ENCODE measurements around the gene NELFB. TPM values are rescaled to one million over a fixed set of nuclear protein-coding genes. Genes with fewer than 3 reads are reported as not detected.
A peak's percentile ranks its signal among the peaks of the same experiment; 100 is the strongest.

NELFB gene
- total and polyA plus RNA-seq, 2 of the 4 experiments (the other 2 are of a cell fraction), result 36.9 to 66.0 TPM

GRCh38 chr9:137317718-137318511, 62.8 kb downstream of the NELFB start:
- H2AK5ac ChIP-seq (ENCODE audit: low read depth, low read length), result no peak overlapping the region
- no peak overlapping the region for H2BK5ac ChIP-seq (ENCODE audit: low read depth, low read length, poor library complexity, severe bottlenecking)
- intact Hi-C loops (cut with micrococcal nuclease), result no loop called here
- H2BK15ac ChIP-seq (ENCODE audit: low read depth, low read length), result no peak overlapping the region
- DNase-seq, result no peak
- no peak overlapping the region for H3K23ac ChIP-seq (ENCODE audit: low read depth, low read length)
- POLR2A ChIA-PET (ENCODE audit: unreplicated experiment), result no interaction called here
- in situ Hi-C loops (cut with MboI; ENCODE audit: low sequenced_read_pairs), result no loop called here
- no peaks in the 10 kb centered on the region; the same call in 1 of the 2 replicates for H3K27me3 ChIP-seq (ENCODE audit: control insufficient read depth, insufficient read depth, low read length)
- H2BK120ac ChIP-seq (ENCODE audit: low read depth, low read length), result no peak overlapping the region
- no peaks in the 10 kb centered on the region for H3K9me1 ChIP-seq (ENCODE audit: insufficient read depth, low read length)
- H4K8ac ChIP-seq (ENCODE audit: low read depth in 2 of 2, low read length in 2 of 2), result no peak overlapping the region
- H4K20me1 ChIP-seq (ENCODE audit: insufficient read depth, low read length), result no peaks in the 10 kb centered on the region
- dilution Hi-C loops (cut with HindIII; ENCODE audit: low sequenced_read_pairs, unreplicated experiment), result no loop called here
- H3K9me3 ChIP-seq (ENCODE audit: control insufficient read depth, insufficient read depth, low read length), result no peaks in the 10 kb centered on the region
- peak overlapping the region; percentile 72 for H2AK9ac ChIP-seq (replicated peaks; ENCODE audit: low read depth, low read length, poor library complexity)
- H3K18ac ChIP-seq (ENCODE audit: low read depth, low read length), result no peak overlapping the region
- H3K4me3 ChIP-seq (ENCODE audit: insufficient read depth, low read depth, low read length), result no peak overlapping the region
- no peak overlapping the region for H4K91ac ChIP-seq (ENCODE audit: insufficient read depth, low read depth, low read length)
- no peak overlapping the region for H3K4me2 ChIP-seq (ENCODE audit: low read depth, low read length)
- H3K79me1 ChIP-seq (ENCODE audit: low read depth in 1 of 2, low read length in 2 of 2), result no peaks in the 10 kb centered on the region
- CTCF ChIA-PET, result no interaction called here
- no TSS peak for BruUV-seq (replicated peaks)
- H3K27ac ChIP-seq (ENCODE audit: insufficient read depth, low read length), result no peak overlapping the region
- no peak overlapping the region for H4K5ac ChIP-seq (ENCODE audit: low read depth, low read length)
- H3K56ac ChIP-seq (ENCODE audit: extremely low read depth, insufficient read depth, low read length), result no peak overlapping the region
- no peak overlapping the region for H2BK20ac ChIP-seq (ENCODE audit: low read depth, low read length)
- 0 out of 2 replicates have a peak, but pooled peaks cover 2% of the 10 kb centered on the region for H3K4me1 ChIP-seq (ENCODE audit: control insufficient read depth, insufficient read depth, low read length)
- TF ChIP-seq ELK1 (IDR thresholded peaks at IDR 0.05; ENCODE audit: borderline replicate concordance, low read depth, low read length), result no peak
- TF ChIP-seq FOS (IDR thresholded peaks at IDR 0.05; ENCODE audit: low read depth, low read length), result no peak
- TF ChIP-seq RFX5 (IDR thresholded peaks at IDR 0.05; ENCODE audit: low read depth, low read length), result no peak
- no peak for TF ChIP-seq SMC3 (IDR thresholded peaks at IDR 0.05; ENCODE audit: low read depth, low read length)
- no peak for TF ChIP-seq MXI1 (IDR thresholded peaks at IDR 0.05; ENCODE audit: borderline replicate concordance, low read depth, low read length)
- TF ChIP-seq POLR2A (IDR thresholded peaks at IDR 0.05; ENCODE audit: low read depth, low read length), result no peak
- TF ChIP-seq RAD21 (IDR thresholded peaks at IDR 0.05; ENCODE audit: low read length), result no peak
- TF ChIP-seq CEBPB (IDR thresholded peaks at IDR 0.05; ENCODE audit: low read depth, low read length), result no peak
- TF ChIP-seq, protein P1, sequence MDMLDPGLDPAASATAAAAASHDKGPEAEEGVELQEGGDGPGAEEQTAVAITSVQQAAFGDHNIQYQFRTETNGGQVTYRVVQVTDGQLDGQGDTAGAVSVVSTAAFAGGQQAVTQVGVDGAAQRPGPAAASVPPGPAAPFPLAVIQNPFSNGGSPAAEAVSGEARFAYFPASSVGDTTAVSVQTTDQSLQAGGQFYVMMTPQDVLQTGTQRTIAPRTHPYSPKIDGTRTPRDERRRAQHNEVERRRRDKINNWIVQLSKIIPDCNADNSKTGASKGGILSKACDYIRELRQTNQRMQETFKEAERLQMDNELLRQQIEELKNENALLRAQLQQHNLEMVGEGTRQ (IDR thresholded peaks at IDR 0.05; ENCODE audit: low read depth, low read length), result no peak
- TF ChIP-seq NFE2L2 (IDR thresholded peaks at IDR 0.05; ENCODE audit: low read depth, low read length), result no peak
- TF ChIP-seq BHLHE40 (IDR thresholded peaks at IDR 0.05; ENCODE audit: low read depth, low read length), result no peak
- TF ChIP-seq, protein P2, sequence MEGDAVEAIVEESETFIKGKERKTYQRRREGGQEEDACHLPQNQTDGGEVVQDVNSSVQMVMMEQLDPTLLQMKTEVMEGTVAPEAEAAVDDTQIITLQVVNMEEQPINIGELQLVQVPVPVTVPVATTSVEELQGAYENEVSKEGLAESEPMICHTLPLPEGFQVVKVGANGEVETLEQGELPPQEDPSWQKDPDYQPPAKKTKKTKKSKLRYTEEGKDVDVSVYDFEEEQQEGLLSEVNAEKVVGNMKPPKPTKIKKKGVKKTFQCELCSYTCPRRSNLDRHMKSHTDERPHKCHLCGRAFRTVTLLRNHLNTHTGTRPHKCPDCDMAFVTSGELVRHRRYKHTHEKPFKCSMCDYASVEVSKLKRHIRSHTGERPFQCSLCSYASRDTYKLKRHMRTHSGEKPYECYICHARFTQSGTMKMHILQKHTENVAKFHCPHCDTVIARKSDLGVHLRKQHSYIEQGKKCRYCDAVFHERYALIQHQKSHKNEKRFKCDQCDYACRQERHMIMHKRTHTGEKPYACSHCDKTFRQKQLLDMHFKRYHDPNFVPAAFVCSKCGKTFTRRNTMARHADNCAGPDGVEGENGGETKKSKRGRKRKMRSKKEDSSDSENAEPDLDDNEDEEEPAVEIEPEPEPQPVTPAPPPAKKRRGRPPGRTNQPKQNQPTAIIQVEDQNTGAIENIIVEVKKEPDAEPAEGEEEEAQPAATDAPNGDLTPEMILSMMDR (conservative IDR thresholded peaks at IDR 0.05; ENCODE audit: low read depth, low read length), result no peak
- no peak for TF ChIP-seq RCOR1 (IDR thresholded peaks at IDR 0.05; ENCODE audit: insufficient replicate concordance, low read length)
- no peak for TF ChIP-seq MAZ (IDR thresholded peaks at IDR 0.05; ENCODE audit: borderline replicate concordance, low read depth, low read length)
- no peak for TF ChIP-seq CHD1 (IDR thresholded peaks at IDR 0.05; ENCODE audit: low read depth, low read length)
- no peak for TF ChIP-seq MAFK (IDR thresholded peaks at IDR 0.05; ENCODE audit: low read depth, low read length)
- no peak overlapping the region for H2AFZ ChIP-seq (replicated peaks; ENCODE audit: low read length, poor library complexity)
- H3K14ac ChIP-seq (replicated peaks; ENCODE audit: low read depth, low read length), result no peak overlapping the region
- 80% methylated on average over 4 of the region's 24 CpGs; no CpG with 5 or more reads in 1 of the 2 experiments for WGBS, 2 experiments (ENCODE audit: extremely low coverage in 2 of 2, insufficient read length in 1 of 2)
- no peaks in the 10 kb centered on the region for H3K36me3 ChIP-seq (ENCODE audit: control insufficient read depth, insufficient read depth, low read length)
- H3K4ac ChIP-seq (ENCODE audit: low read depth, low read length), result no peak overlapping the region
- no peak for ATAC-seq (ENCODE audit: low read depth)
- no peak overlapping the region for H3K9ac ChIP-seq (ENCODE audit: low read depth, low read length)

All from IMR-90 (cell line).